HCT116 (cell line): ENCODE results near the gene ATRN. TPM values are rescaled to one million over a fixed set of nuclear protein-coding genes. Genes with fewer than 3 reads are reported as not detected.

Experiments
- ATAC-seq: fragments of 200-7000 bp; cut with Tn5 transposase; 2 replicates; pipeline ENCODE4 v1.9.1; 2020; ENCODE audit warnings: mild to moderate bottlenecking, moderate library complexity
- BruUV-seq: library from RNA; stranded (reverse); fragments of 400-500 nt; replicated peaks from 2 replicates; lab custom pipeline; 2021; lab: Mats Ljungman, UMichigan
- CTCF ChIA-PET: fragments of 300-600 bp; sonication (Branson Sonifier 250); formaldehyde crosslinking; loops from one replicate; lab custom pipeline; 2021; ENCODE audit warnings: antibody characterized with exemption; lab: Charles Lee
- POLR2A ChIA-PET: fragments of 300-600, 350-600 bp; sonication (Branson Sonifier 250); formaldehyde crosslinking; loops from one replicate; lab custom pipeline; 2021; ENCODE audit warnings: antibody characterized with exemption; lab: Charles Lee
- RAD21 ChIA-PET, 2 experiments: fragments of 300-600 bp; sonication (Branson Sonifier 250); formaldehyde crosslinking; loops; one replicate each; lab custom pipeline; 2023; ENCODE audit warnings: low total read pairs in 2 of 2; ENCODE audit not compliant: uncharacterized antibody in 2 of 2, unreplicated experiment in 2 of 2, low non-redundant PET in 1 of 2; lab: Charles Lee
- DNase-seq: peaks from one replicate; pipeline ENCODE4 v3.0.0-alpha.2; 2010; ENCODE audit warnings: low read depth, low spot score
- H2AFZ ChIP-seq: fragments of 200-600 bp; shearing (Covaris generic), sonication (generic); 2 replicates; pipeline ENCODE4 v1.6.1; 2017; ENCODE audit warnings: low read depth, mixed run types, mixed read lengths, antibody characterized with exemption, low read length; ENCODE audit not compliant: poor library complexity, severe bottlenecking
- H3K27ac ChIP-seq: 2 replicates; pipeline ENCODE4 v1.5.1; 2012; ENCODE audit warnings: low read depth, low read length
- H3K27me3 ChIP-seq: fragments of 200-600 bp; sonication (generic); 2 replicates; pipeline ENCODE4 v1.6.1; 2016; ENCODE audit warnings: mixed run types, low read length, mixed read lengths; ENCODE audit not compliant: insufficient read depth
- H3K36me3 ChIP-seq, 2 experiments: fragments of 200-500 bp in 1 of 2; fragments of 200-600 bp in 1 of 2; sonication (Bioruptor generic) in 1 of 2; sonication (generic) in 1 of 2; 2 replicates each; pipeline versions ENCODE4 v1.5.1 to v1.6.1; 2014 to 2016; ENCODE audit warnings: low read length in 2 of 2, inconsistent platforms in 1 of 2, mixed read lengths in 1 of 2, mixed run types in 1 of 2; ENCODE audit not compliant: insufficient read depth in 2 of 2, control insufficient read depth in 1 of 2
- H3K4me1 ChIP-seq, 2 experiments: fragments of 200-600 bp in 1 of 2; sonication (generic) in 1 of 2; 2 replicates each; pipeline versions ENCODE4 v1.5.1 to v1.6.1; 2012 to 2017; ENCODE audit warnings: low read length in 2 of 2, inconsistent platforms in 1 of 2, mild to moderate bottlenecking in 1 of 2, mixed read lengths in 1 of 2, mixed run types in 1 of 2, moderate library complexity in 1 of 2; ENCODE audit not compliant: insufficient read depth in 2 of 2, control insufficient read depth in 1 of 2
- H3K4me2 ChIP-seq: fragments of 200-600 bp; sonication (generic); 2 replicates; pipeline ENCODE4 v1.6.1; 2017; ENCODE audit warnings: mixed run types, low read length, mixed read lengths
- H3K4me3 ChIP-seq, 2 experiments: fragments of 200-600 bp in 1 of 2; sonication (generic) in 1 of 2; replicated peaks in 1 of 2; 2 replicates each; pipeline ENCODE4 v1.5.1; 2011 to 2016; ENCODE audit warnings: low read length in 2 of 2, control low read depth in 1 of 2, low read depth in 1 of 2, mild to moderate bottlenecking in 1 of 2, mixed read lengths in 1 of 2, mixed run types in 1 of 2
- H3K79me2 ChIP-seq: fragments of 200-600 bp; sonication (generic); 2 replicates; pipeline ENCODE4 v1.6.1; 2017; ENCODE audit warnings: mild to moderate bottlenecking, mixed run types, low read length, moderate library complexity, mixed read lengths; ENCODE audit not compliant: insufficient read depth
- H3K9ac ChIP-seq: fragments of 200-600 bp; sonication (generic); 2 replicates; pipeline ENCODE4 v1.6.1; 2016; ENCODE audit warnings: low read length, mixed read lengths
- H3K9me2 ChIP-seq: fragments of 200-600 bp; sonication (generic), shearing (Covaris generic); 2 replicates; pipeline ENCODE4 v1.6.1; 2017; ENCODE audit warnings: mixed run types, mild to moderate bottlenecking, moderate library complexity; ENCODE audit not compliant: insufficient read depth
- H3K9me3 ChIP-seq, 2 experiments: fragments of 200-500 bp in 1 of 2; fragments of 200-600 bp in 1 of 2; sonication (Bioruptor generic) in 1 of 2; sonication (generic) in 1 of 2; 2 replicates each; pipeline ENCODE4 v1.6.1; 2014 to 2017; ENCODE audit warnings: low read length in 2 of 2, mixed read lengths in 2 of 2, inconsistent platforms in 1 of 2, low read depth in 1 of 2, mild to moderate bottlenecking in 1 of 2, mixed run types in 1 of 2, moderate library complexity in 1 of 2; ENCODE audit not compliant: control insufficient read depth in 1 of 2, insufficient read depth in 1 of 2
- H4K20me1 ChIP-seq: fragments of 200-600 bp; sonication (generic), shearing (Covaris generic); 2 replicates; pipeline ENCODE4 v1.6.1; 2017; ENCODE audit warnings: mixed run types, mild to moderate bottlenecking, moderate library complexity; ENCODE audit not compliant: insufficient read depth
- CBX3 ChIP-seq: IDR thresholded peaks from 2 replicates; pipeline ENCODE4 v1.6.1; 2012; ENCODE audit warnings: low read depth
- CEBPB ChIP-seq: IDR thresholded peaks from 2 replicates; pipeline ENCODE4 v1.6.1; 2012; ENCODE audit warnings: low read depth
- ELF1 ChIP-seq: IDR thresholded peaks from 2 replicates; pipeline ENCODE4 v1.6.1; 2012; ENCODE audit warnings: low read depth, borderline replicate concordance
- FOSL1 ChIP-seq: IDR thresholded peaks from 2 replicates; pipeline ENCODE4 v1.6.1; 2012; ENCODE audit warnings: low read depth
- SIN3A ChIP-seq: IDR thresholded peaks from 2 replicates; pipeline ENCODE4 v1.6.1; 2012; ENCODE audit warnings: low read depth
- YY1 ChIP-seq: IDR thresholded peaks from 2 replicates; pipeline ENCODE4 v1.6.1; 2011; ENCODE audit warnings: low read length, low read depth, moderate library complexity, mild to moderate bottlenecking; ENCODE audit not compliant: insufficient replicate concordance; ENCODE audit errors: extremely low read depth
- ZFX ChIP-seq: fragments of 450-650 bp; IDR thresholded peaks from 2 replicates; pipeline ENCODE4 v1.6.1; 2017
- intact Hi-C: fragments of 100-400 bp; cut with micrococcal nuclease; formaldehyde crosslinking; loops from 2 replicates; pipeline ENCODE4 v1.10.0; 2022
- total RNA-seq: library from RNA; stranded (reverse); gene quantifications from one replicate; pipeline ENCODE4 v1.2.1, GENCODE V29; 2021; ENCODE audit not compliant: unreplicated experiment
- TF ChIP-seq, protein P1 (sequence below): IDR thresholded peaks from 2 replicates; pipeline ENCODE4 v1.6.1; 2012

Gene ATRN
- total RNA-seq, 1 experiment from 2014 or later, result 24.4 TPM

DNA sequence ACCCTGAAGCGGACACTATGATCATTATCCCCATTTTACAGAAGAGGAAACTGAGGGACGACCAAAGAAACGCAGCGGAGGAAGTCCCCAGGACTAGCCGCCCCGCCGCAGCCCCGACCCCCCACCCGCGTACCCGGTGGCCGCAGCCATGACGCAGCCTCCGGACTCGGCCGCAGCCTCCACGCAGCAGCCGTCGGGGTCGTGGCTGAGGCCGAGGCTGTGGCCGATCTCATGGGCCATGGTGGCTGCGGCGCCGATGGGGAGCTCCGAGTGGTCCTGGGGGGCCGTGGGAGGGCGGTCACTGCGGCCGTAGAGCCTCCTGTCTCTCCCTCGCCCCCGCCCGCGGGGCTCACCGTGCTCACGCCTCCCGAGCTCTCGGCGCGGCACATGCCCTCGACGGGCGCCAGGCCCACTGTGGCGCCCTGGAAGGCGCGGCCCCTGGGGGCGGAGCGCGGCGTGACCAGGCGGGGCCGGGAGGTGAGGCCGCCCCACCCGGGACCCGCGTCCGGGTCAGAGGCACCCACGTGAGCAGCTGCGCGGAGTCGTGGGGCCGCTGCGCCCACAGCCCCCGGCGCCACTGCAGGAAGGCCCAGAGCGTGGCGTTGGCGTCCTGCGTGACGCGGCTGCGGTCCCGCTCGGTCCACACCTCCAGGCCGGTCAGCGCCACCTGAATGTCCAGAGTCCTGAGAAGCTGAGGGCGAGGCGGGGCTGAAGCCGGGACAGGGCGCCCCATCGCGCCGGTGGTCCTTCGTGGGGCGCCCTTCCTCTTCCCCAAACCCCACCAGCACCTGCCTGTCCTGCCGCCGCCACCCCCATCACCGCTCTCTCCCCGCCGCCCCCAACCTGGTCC is 202.6 kb downstream of the ATRN start:
- H4K20me1 ChIP-seq, result no peaks in the 10 kb centered on the region
- no peak overlapping the region for H2AFZ ChIP-seq
- H3K9me2 ChIP-seq, result no peaks in the 10 kb centered on the region
- ChIA-PET CTCF (interaction anchor here (1.4 kb wide), 1 partner anchor 37 kb away, joined by 8 read pairs; no protein-coding TSS in a partner anchor), POLR2A (no interaction called here), RAD21 (interaction anchor here in 1 of 2 experiments (0.7 kb wide), 1 partner anchor 220 kb away, joined by 3 read pairs; no protein-coding TSS in a partner anchor)
- no peak overlapping the region for H3K4me3 ChIP-seq
- no peaks in the 10 kb centered on the region for H3K79me2 ChIP-seq
- H3K4me2 ChIP-seq, result no peak overlapping the region
- intact Hi-C loops, result no loop called here
- ATAC-seq, result no peak
- H3K4me1 ChIP-seq, result peaks cover 2 to 9% of the 10 kb centered on the region in 2 experiments; a peak in 2 of 4 replicates
- H3K36me3 ChIP-seq, result no peaks in the 10 kb centered on the region
- no peak for DNase-seq
- H3K27me3 ChIP-seq, result peaks cover 5% of the 10 kb centered on the region; the same call in 1 of the 2 replicates
- BruUV-seq, result no TSS peak
- H3K27ac ChIP-seq, result no peak overlapping the region
- no peaks in the 10 kb centered on the region for H3K9me3 ChIP-seq
- no peak overlapping the region for H3K9ac ChIP-seq
- TF ChIP-seq, protein P1, sequence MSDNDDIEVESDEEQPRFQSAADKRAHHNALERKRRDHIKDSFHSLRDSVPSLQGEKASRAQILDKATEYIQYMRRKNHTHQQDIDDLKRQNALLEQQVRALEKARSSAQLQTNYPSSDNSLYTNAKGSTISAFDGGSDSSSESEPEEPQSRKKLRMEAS, result no peak
- TF ChIP-seq CBX3 (no peak), ELF1 (no peak)

DNA sequence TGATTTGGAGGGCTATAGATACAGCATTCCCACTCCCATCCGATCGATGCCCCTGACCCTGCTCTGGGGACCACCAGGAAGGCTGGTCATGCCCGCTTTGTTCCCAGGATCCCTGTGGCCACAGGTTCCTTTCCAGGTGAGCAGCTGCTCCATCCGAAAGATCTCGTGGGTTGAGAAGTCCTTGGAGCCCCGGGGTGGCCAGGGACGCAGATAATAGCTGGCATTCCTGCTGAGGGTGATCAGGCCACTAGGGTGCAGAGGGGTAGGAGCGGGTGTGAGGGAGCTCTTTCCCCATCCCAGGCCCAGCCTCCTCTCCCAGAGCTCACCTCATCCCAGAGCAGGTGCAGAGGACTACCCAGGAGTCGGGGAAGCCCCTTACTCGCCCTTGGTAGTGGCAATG is 203.6 kb downstream of the ATRN start:
- H3K27ac ChIP-seq, result no peak overlapping the region
- no peaks in the 10 kb centered on the region for H3K9me3 ChIP-seq
- intact Hi-C loops, result no loop called here
- no peaks in the 10 kb centered on the region for H4K20me1 ChIP-seq
- no peaks in the 10 kb centered on the region for H3K36me3 ChIP-seq
- H3K79me2 ChIP-seq, result no peaks in the 10 kb centered on the region
- H3K4me3 ChIP-seq, result no peak overlapping the region
- no peak for DNase-seq
- no peak for TF ChIP-seq CEBPB
- no peak for TF ChIP-seq FOSL1
- TF ChIP-seq YY1, result no peak
- TF ChIP-seq ZFX, result no peak
- no peak for TF ChIP-seq SIN3A
- H3K27me3 ChIP-seq, result peaks cover 5% of the 10 kb centered on the region; the same call in 1 of the 2 replicates
- no peak overlapping the region for H2AFZ ChIP-seq
- POLR2A ChIA-PET, result no interaction called here
- peaks cover 2 to 9% of the 10 kb centered on the region in 2 experiments; a peak in 2 of 4 replicates for H3K4me1 ChIP-seq
- no peak overlapping the region for H3K4me2 ChIP-seq
- CTCF ChIA-PET, result interaction anchor here (1.4 kb wide), 1 partner anchor 36 kb away, joined by 8 read pairs; no protein-coding TSS in a partner anchor
- no TSS peak for BruUV-seq
- H3K9ac ChIP-seq, result no peak overlapping the region
- RAD21 ChIA-PET, result interaction anchor here in 1 of 2 experiments (0.7 kb wide), 1 partner anchor 219 kb away, joined by 3 read pairs; no protein-coding TSS in a partner anchor
- ATAC-seq, result no peak
- H3K9me2 ChIP-seq, result no peaks in the 10 kb centered on the region
